ENCODE data around the gene ATP2C1. TPM values are rescaled to one million over a fixed set of nuclear protein-coding genes. Genes with fewer than 3 reads are reported as not detected.

The ATP2C1 gene
- total and polyA plus RNA-seq, 2 of the 13 experiments (the other 11 are each of a cell fraction or from before 2014, with no cell fraction given), result 32.4 to 37.6 TPM

DNA sequence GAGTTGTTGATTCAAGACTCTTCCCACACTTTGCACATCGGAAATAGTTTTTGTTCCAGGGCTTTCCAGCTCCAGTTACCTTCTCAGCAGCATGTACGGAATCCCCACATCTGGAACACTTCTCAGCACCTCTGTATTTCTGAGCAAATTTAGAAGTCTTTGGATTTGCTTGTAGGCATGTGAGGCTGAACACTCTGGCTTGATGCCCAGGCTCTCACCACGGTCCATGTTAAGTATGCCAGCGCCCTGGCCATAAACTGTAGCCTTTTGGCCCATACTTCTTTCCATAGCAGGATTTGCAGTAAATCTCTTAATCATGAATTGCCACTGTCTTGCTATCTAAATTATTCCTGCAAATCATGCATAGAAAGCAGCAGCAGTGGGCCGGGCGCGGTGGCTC lies 24.4 kb downstream of the ATP2C1 start:
- WGBS (ENCODE audit: low lambda C conversion rate), result 98% methylated on average over 7 of the region's 7 CpGs
- intact Hi-C loops (cut with micrococcal nuclease; ENCODE audit: unreplicated experiment) (no loop called here), in situ Hi-C loops (cut with HindIII; ENCODE audit: extremely low pct_ligation_motif_present, low pct_unique_long_range_greater_than_20kb) (no loop called here)
- Histone ChIP-seq H3K36me3 (replicated peaks in 1 of 2; ENCODE audit: control insufficient read depth in 1 of 2, insufficient read depth in 2 of 2, low read length in 2 of 2) (no peaks in the 10 kb centered on the region), H3K9ac (ENCODE audit: insufficient read depth, low read depth, low read length) (no peak overlapping the region), H4K20me1 (ENCODE audit: insufficient read depth, low read length) (no peaks in the 10 kb centered on the region), H3K4me1 (ENCODE audit: insufficient read depth, low read length) (no peaks in the 10 kb centered on the region), H3K27ac (ENCODE audit: extremely low read length, insufficient read depth, low read length) (no peak overlapping the region), H3K4me3 (replicated peaks in 1 of 3; ENCODE audit: insufficient read depth in 1 of 3, low read depth in 2 of 3, low read length in 3 of 3) (no peak overlapping the region), H3K27me3 (ENCODE audit: control insufficient read depth in 1 of 2, insufficient read depth in 2 of 2, low read length in 2 of 2) (no peaks in the 10 kb centered on the region), H3K4me2 (ENCODE audit: low read depth, low read length) (no peak overlapping the region), H2AFZ (ENCODE audit: low read length) (no peak overlapping the region), H3K79me2 (ENCODE audit: insufficient read depth, low read length) (peaks cover 16% of the 10 kb centered on the region), H3K9me3 (ENCODE audit: low read length) (no peaks in the 10 kb centered on the region; the same call in 1 of the 2 replicates)
- FAIRE-seq (no peak), DNase-seq (ENCODE audit: low spot score) (no peak), ATAC-seq (no peak)
- BruUV-seq (replicated peaks), result no TSS peak
- CTCF ChIA-PET (ENCODE audit: low intra/inter-chr PET ratio, low total read pairs), result no interaction called here
- POLR2A ChIA-PET, result no interaction called here
- TF ChIP-seq MTF1 (CRISPR knock-in tag; IDR thresholded peaks at IDR 0.05) (no peak), ASH2L (IDR thresholded peaks at IDR 0.05; ENCODE audit: insufficient read length, low read depth, low read length) (no peak), ZNF124 (CRISPR knock-in tag; IDR thresholded peaks at IDR 0.05) (no peak), FOXP1 (IDR thresholded peaks at IDR 0.05) (no peak), FOXP1 (CRISPR knock-in tag; IDR thresholded peaks at IDR 0.05) (no peak), NFKB2 (CRISPR knock-in tag; IDR thresholded peaks at IDR 0.05; ENCODE audit: borderline replicate concordance) (no peak), ZNF570 (CRISPR knock-in tag; IDR thresholded peaks at IDR 0.05; ENCODE audit: borderline replicate concordance) (no peak)
- TF ChIP-seq, protein P1, sequence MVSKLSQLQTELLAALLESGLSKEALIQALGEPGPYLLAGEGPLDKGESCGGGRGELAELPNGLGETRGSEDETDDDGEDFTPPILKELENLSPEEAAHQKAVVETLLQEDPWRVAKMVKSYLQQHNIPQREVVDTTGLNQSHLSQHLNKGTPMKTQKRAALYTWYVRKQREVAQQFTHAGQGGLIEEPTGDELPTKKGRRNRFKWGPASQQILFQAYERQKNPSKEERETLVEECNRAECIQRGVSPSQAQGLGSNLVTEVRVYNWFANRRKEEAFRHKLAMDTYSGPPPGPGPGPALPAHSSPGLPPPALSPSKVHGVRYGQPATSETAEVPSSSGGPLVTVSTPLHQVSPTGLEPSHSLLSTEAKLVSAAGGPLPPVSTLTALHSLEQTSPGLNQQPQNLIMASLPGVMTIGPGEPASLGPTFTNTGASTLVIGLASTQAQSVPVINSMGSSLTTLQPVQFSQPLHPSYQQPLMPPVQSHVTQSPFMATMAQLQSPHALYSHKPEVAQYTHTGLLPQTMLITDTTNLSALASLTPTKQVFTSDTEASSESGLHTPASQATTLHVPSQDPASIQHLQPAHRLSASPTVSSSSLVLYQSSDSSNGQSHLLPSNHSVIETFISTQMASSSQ (IDR thresholded peaks at IDR 0.05; ENCODE audit: low read depth), result no peak
- TF ChIP-seq, protein P1 (CRISPR knock-in tag; IDR thresholded peaks at IDR 0.05; ENCODE audit: borderline replicate concordance), result no peak
- TF ChIP-seq, protein P2, sequence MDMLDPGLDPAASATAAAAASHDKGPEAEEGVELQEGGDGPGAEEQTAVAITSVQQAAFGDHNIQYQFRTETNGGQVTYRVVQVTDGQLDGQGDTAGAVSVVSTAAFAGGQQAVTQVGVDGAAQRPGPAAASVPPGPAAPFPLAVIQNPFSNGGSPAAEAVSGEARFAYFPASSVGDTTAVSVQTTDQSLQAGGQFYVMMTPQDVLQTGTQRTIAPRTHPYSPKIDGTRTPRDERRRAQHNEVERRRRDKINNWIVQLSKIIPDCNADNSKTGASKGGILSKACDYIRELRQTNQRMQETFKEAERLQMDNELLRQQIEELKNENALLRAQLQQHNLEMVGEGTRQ (IDR thresholded peaks at IDR 0.05; ENCODE audit: low read depth, low read length), result no peak
- TF ChIP-seq, protein P2 (CRISPR knock-in tag; IDR thresholded peaks at IDR 0.05; ENCODE audit: borderline replicate concordance), result no peak

Data from HepG2 (cell line).